Ovary (tissue), 9 donors: Measurements from ENCODE around the gene PRDX5. TPM values are rescaled to one million over a fixed set of nuclear protein-coding genes. Genes with fewer than 3 reads are reported as not detected.
A peak's percentile ranks its signal among the peaks of the same experiment; 100 is the strongest.

Source experiments
- DNase-seq, 5 donors: peaks; one replicate each; pipeline ENCODE4 v3.0.0-alpha.2; 2019 to 2020
- H3K27ac ChIP-seq, 2 donors: fragments of 200-600 bp; one replicate each; pipeline versions ENCODE4 v1.5.1 to v1.8.0; 2019 to 2022
- H3K27me3 ChIP-seq: fragments of 200-600 bp; one replicate; pipeline ENCODE4 v1.8.0; 2022
- H3K36me3 ChIP-seq: fragments of 200-600 bp; sonication (generic); one replicate; pipeline ENCODE4 v1.5.1; 2019
- H3K4me1 ChIP-seq: one replicate; pipeline ENCODE4 v1.8.1; 2013; ENCODE audit warnings: mild to moderate bottlenecking, moderate library complexity; ENCODE audit not compliant: insufficient read depth
- H3K4me3 ChIP-seq: fragments of 200-600 bp; sonication (generic); one replicate; pipeline ENCODE4 v1.5.1; 2017
- H3K9me3 ChIP-seq, 2 donors: fragments of 200-600 bp in 1 of 2; sonication (generic) in 1 of 2; one replicate each; pipeline versions ENCODE4 v1.5.1 to v1.8.1; 2013 to 2019; ENCODE audit warnings: mild to moderate bottlenecking in 1 of 2, moderate library complexity in 1 of 2
- EP300 ChIP-seq: sonication (generic); formaldehyde crosslinking; IDR thresholded peaks from one replicate; pipeline ENCODE4 v1.6.1; 2017; ENCODE audit warnings: antibody characterized with exemption
- POLR2A ChIP-seq: fragments of 450-650 bp; IDR thresholded peaks from one replicate; pipeline ENCODE4 v1.6.1; 2017; ENCODE audit warnings: antibody characterized with exemption, mild to moderate bottlenecking, moderate library complexity
- WGBS, 3 donors: extraction: QIAGEN DNeasy Blood & Tissue Kit in 1 of 3; methylation state at CpG; one replicate each; pipeline versions ENCODE4 v1.1.5 to v1.1.7; 2013 to 2017; 5-methylcytosine and 5-hydroxymethylcytosine counted together
- intact Hi-C, 4 donors: fragments of 100-400 bp; cut with DNase I; formaldehyde crosslinking; loops; one replicate each; pipeline versions ENCODE4 v1.11.0 to v1.15.1; 2022 to 2023
- polyA plus RNA-seq, 2 donors: library from polyadenylated mRNA; stranded (reverse); fragments of 200-250 nt in 1 of 2; fragments of 350-450 nt in 1 of 2; fragmentation: Illumina TruSeq in 1 of 2; extraction: RNeasy Lipid Tissue Mini Kit (QIAGEN cat#74804) in 1 of 2; gene quantifications; one replicate each; pipeline ENCODE4 v1.2.3, GENCODE V29; 2013 to 2014
- total RNA-seq, 7 donors: library from RNA; depleted of rRNA in 2 of 7; stranded (reverse); fragments of >200 nt in 2 of 7; fragmentation: NEBNext Ultra II Directional in 3 of 7; extraction: Animal tissue kit (Norgen Biotek cat#: 25700) in 3 of 7; gene quantifications; one replicate each; pipeline versions ENCODE4 v1.1.0 to v1.2.4, GENCODE V29; 2016 to 2023
- TF ChIP-seq, protein P1 (sequence below), 3 donors: fragments of 450-650 bp in 2 of 3; fragments of 200-600 bp in 1 of 3; IDR thresholded peaks; one replicate each; pipeline versions ENCODE4 v1.5.1 to v1.8.0; 2016 to 2022; ENCODE audit warnings: antibody characterized with exemption in 3 of 3, mild to moderate bottlenecking in 1 of 3
- donor health status: DM: no; HTN: no; CAD: no; lungs with moderate emphysema.
- donor health status: DM: no; HTN: no; CAD: no.
- donor health status: Bipolar disorder and iron deficiency.
- donor health status: DM: yes; HTN: yes; CAD: no.
- donor health status: DM: no; HTN: no; CAD: no.
- donor health status: DM: yes; HTN: yes; CAD: no.

Gene PRDX5
- total and polyA plus RNA-seq, 9 donors = 160 to 400 (median 225) TPM

DNA sequence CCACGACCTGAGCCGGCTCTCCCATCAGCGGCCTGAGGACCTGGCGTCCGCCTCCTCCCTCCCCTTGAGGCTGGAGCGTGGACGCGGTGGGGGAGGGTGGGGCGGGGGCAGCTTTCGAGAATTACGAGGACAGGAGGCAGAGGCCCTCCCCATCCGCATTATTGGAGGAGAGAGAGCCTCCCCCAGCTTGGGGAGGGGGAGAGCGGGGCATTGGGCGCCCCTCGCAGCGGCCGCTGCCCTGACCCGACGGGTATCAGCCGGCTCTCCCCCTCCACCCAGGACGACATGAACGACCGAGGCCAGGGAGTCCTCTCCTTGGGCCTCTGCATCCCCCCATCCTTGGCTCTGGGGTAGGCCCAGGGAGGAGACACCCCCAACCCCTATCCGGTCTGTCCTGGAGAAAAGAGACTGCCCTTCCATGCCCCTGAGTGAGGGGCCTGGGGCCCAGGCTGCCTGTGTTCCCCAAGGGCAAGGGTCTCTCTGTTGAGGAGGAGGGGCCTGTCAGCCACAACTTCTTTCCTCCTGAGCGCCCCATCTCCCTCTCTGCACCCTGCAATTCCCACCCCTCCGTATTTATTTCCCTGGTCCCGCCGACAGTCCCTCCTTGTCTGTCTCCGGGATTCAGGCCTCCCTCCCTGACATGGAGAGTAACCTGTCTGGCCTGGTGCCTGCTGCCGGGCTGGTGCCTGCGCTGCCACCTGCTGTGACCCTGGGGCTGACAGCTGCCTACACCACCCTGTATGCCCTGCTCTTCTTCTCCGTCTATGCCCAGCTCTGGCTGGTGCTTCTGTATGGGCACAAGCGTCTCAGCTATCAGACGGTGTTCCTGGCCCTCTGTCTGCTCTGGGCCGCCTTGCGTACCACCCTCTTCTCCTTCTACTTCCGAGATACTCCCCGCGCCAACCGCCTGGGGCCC lies 31.8 kb upstream of the PRDX5 start:
- Histone ChIP-seq H3K4me3 (peak overlapping the region; percentile 82), H3K4me1 (peaks cover 11% of the 10 kb centered on the region), H3K27me3 (no peaks in the 10 kb centered on the region), H3K27ac (peak overlapping the region; percentile 83 to 96), H3K9me3 (no peaks in the 10 kb centered on the region), H3K36me3 (no peaks in the 10 kb centered on the region)
- peak in 3 of 5 donors; percentile 42 to 59 (median 55) for DNase-seq
- no peak for TF ChIP-seq POLR2A
- intact Hi-C loops = loop anchor here in 2 of 4 donors (2.0 to 10.0 kb wide), 3 partner anchors 15 to 1779 kb away; partner anchors contain the start of gene ESRRA (in 1 of the 2)
- WGBS, 3 donors = 23 to 30% (median 29%) methylated on average over 30 to 40 of the region's 40 CpGs

DNA sequence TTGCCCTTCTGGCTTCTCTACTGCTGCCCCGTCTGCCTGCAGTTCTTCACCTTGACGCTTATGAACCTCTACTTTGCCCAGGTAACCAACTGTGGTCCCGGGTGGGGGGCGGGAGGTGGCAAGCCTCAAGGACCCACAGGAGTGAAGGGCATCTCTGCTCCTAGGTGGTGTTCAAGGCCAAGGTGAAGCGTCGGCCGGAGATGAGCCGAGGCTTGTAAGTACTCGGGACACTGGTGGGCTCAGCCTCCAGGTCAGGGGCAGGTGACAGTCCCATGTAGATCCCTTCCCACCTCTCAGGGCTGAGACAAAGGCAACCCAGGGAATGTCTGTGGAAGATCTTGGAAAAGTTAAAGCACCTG lies 31.1 kb upstream of the PRDX5 start:
- H3K9me3 ChIP-seq = no peaks in the 10 kb centered on the region
- H3K4me3 ChIP-seq = no peak overlapping the region
- H3K36me3 ChIP-seq = no peaks in the 10 kb centered on the region
- intact Hi-C loops = loop anchor here in 1 of 4 donors (10.0 kb wide), 1 partner anchor 1778 kb away; no protein-coding TSS in a partner anchor
- TF ChIP-seq EP300 (no peak), POLR2A (no peak)
- TF ChIP-seq, protein P1, sequence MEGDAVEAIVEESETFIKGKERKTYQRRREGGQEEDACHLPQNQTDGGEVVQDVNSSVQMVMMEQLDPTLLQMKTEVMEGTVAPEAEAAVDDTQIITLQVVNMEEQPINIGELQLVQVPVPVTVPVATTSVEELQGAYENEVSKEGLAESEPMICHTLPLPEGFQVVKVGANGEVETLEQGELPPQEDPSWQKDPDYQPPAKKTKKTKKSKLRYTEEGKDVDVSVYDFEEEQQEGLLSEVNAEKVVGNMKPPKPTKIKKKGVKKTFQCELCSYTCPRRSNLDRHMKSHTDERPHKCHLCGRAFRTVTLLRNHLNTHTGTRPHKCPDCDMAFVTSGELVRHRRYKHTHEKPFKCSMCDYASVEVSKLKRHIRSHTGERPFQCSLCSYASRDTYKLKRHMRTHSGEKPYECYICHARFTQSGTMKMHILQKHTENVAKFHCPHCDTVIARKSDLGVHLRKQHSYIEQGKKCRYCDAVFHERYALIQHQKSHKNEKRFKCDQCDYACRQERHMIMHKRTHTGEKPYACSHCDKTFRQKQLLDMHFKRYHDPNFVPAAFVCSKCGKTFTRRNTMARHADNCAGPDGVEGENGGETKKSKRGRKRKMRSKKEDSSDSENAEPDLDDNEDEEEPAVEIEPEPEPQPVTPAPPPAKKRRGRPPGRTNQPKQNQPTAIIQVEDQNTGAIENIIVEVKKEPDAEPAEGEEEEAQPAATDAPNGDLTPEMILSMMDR (IDR thresholded peaks at IDR 0.05) = no peak
- peaks cover 12% of the 10 kb centered on the region for H3K4me1 ChIP-seq
- DNase-seq = peak in 1 of 5 donors; percentile 16
- H3K27me3 ChIP-seq = no peaks in the 10 kb centered on the region
- WGBS, 3 donors = 76 to 88% (median 78%) methylated on average over 9 of the region's 9 CpGs
- no peak overlapping the region for H3K27ac ChIP-seq

DNA sequence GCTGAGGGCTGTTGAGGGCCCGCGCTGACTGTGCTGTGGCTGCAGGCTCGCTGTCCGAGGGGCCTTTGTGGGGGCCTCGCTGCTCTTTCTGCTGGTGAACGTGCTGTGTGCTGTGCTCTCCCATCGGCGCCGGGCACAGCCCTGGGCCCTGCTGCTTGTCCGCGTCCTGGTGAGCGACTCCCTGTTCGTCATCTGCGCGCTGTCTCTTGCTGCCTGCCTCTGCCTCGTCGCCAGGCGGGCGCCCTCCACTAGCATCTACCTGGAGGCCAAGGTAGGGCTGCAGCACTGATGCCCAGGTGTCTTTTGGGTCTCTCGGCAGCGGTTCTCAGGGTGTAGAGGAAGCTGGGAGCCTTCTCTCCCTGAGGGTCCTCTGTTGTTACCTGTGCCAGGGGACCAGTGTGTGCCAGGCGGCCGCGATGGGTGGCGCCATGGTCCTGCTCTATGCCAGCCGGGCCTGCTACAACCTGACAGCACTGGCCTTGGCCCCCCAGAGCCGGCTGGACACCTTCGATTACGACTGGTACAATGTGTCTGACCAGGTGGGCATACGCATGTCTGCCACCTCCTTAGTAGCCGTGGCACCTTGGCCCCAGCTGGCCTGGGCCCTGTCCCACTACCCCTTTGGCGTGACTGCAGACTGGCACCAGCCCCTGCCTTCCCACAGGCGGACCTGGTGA lies 30.1 kb upstream of the PRDX5 start:
- peak in 1 of 5 donors; percentile 22 for DNase-seq
- Histone ChIP-seq H3K27me3 (no peaks in the 10 kb centered on the region), H3K27ac (no peak overlapping the region), H3K4me3 (no peak overlapping the region), H3K36me3 (no peaks in the 10 kb centered on the region), H3K4me1 (peaks cover 15% of the 10 kb centered on the region), H3K9me3 (no peaks in the 10 kb centered on the region)
- intact Hi-C loops = loop anchor here in 1 of 4 donors (10.0 kb wide), 1 partner anchor 1777 kb away; no protein-coding TSS in a partner anchor
- TF ChIP-seq, protein P1 (IDR thresholded peaks at IDR 0.05) = no peak
- TF ChIP-seq POLR2A (no peak), EP300 (no peak)
- 91 to 94% (median 92%) methylated on average over 31 to 33 of the region's 33 CpGs for WGBS, 3 donors

DNA sequence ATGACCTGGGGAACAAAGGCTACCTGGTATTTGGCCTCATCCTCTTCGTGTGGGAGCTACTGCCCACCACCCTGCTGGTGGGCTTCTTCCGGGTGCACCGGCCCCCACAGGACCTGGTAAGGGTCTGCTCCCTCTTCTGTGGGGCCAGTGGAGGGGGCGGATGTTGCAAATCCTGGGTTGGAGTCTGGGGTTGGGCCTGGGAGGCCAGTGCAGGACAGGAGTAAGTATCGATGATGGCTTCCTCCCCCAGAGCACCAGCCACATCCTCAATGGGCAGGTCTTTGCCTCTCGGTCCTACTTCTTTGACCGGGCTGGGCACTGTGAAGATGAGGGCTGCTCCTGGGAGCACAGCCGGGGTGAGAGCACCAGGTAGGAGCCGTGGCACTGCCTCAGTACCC lies 29.6 kb upstream of the PRDX5 start:
- DNase-seq = peak in 1 of 5 donors; percentile 17
- Histone ChIP-seq H3K4me3 (no peak overlapping the region), H3K27ac (no peak overlapping the region), H3K27me3 (no peaks in the 10 kb centered on the region), H3K4me1 (peaks cover 14% of the 10 kb centered on the region), H3K36me3 (no peaks in the 10 kb centered on the region), H3K9me3 (no peaks in the 10 kb centered on the region)
- intact Hi-C loops = loop anchor here in 1 of 4 donors (10.0 kb wide), 1 partner anchor 1776 kb away; no protein-coding TSS in a partner anchor
- TF ChIP-seq POLR2A (no peak), EP300 (no peak)
- TF ChIP-seq, protein P1 (IDR thresholded peaks at IDR 0.05) = no peak
- 84 to 90% (median 87%) methylated on average over 9 of the region's 9 CpGs for WGBS, 3 donors
